Bone marrow (tissue), 2 donors: Measurements from ENCODE around the gene GDF7.

Experiments used
- DNase-seq, 2 donors: peaks; one replicate each; lab custom pipeline; 2025; lab: John Stamatoyannopoulos, UW

Gene GDF7

DNA sequence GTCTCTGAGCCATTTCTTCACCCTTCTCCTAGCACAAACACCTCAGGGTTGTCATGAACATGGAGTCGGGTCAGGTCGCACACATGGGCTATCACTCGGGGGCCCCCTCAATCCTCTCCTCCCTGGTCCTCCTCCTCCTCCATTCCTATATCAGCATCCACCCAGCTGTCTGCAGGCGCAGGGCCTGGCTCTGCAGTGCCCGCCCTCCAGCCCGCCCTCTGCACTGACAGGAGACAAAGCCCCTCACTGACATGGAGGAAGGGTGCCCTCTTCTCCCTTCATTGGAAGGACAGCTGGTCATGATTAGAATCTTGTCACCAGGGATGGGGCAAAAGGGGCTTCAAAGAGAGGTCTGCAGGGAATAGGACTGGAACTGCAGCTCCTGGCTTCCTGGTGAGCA, 37.8 kb upstream of the GDF7 start:
- no peak for DNase-seq

GRCh38 chr2:20629581-20630171, 37.3 kb upstream of the GDF7 start:
- no peak for DNase-seq

DNA sequence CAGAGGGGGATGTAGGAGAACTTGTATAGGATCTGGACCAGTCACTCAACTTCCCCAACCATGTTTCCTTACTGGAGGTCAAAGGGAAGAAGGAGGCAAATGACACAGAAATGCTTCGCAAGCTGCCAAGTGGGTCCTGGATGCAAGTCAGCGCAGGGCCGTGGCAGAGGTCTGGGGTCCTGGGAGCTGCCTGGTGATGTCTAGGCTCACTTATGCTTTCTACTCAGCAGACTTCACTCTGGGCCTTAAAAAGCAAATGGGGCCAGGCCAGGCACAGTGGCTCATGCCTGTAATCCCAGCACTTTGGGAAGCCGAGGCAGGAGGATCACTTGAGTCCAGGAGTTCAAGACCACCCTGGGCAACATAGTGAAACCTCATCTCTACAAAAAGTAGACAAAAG, 36.0 kb upstream of the GDF7 start:
- DNase-seq: no peak

DNA sequence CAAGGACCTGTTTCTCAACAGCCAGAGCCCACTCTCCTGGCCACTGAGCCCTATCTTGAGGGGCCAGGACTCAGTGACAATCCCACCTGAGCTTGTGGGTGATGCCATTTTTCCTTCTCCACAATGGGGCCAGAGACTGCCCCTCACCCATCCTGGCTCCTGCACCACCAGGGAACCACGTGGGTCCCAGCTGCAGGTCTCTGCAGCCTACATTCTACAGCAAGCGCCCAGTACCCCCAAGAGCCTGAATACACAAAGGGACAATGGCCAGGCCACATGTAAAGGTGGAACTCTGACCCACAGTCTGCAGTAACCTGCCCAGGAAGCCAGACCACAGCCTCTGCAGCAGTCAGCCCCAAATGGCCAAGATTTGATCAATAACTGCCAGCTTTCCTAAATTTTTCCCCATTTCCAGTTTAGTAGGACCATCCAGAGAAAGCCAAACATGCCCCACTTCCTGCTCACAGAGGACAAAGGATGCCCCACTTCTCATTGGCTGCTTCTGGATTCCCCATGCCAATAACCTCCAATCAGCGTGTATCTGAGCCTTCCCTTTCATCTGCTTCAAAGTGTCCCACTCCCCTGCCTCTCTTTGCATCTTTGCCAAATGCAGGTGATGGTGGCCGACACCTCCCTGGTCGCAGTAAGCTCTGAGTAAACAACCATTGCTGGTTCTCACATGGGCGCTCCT, 35.2 kb upstream of the GDF7 start:
- no peak for DNase-seq

GRCh38 chr2:20632446-20632990, 34.4 kb upstream of the GDF7 start:
- DNase-seq: no peak

DNA sequence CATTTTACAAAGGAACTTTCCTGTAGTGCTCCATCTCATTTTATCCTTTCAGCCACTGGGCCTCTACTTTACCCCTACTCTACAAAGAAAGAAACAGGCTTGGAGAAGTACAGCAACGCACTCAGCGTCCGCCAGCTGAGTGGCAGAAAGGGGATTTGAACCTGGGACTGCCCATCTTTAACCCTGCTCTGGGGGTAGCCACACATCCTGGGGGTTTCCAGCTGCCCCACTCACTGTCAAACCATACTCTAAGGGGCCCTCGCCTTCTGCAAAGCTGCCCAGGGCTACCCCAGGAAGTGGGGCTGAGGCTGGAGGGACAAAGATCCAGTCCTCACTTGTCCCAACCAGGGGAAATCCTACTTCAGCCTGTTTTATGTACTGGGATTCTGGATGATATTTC, 33.9 kb upstream of the GDF7 start:
- DNase-seq: no peak

DNA sequence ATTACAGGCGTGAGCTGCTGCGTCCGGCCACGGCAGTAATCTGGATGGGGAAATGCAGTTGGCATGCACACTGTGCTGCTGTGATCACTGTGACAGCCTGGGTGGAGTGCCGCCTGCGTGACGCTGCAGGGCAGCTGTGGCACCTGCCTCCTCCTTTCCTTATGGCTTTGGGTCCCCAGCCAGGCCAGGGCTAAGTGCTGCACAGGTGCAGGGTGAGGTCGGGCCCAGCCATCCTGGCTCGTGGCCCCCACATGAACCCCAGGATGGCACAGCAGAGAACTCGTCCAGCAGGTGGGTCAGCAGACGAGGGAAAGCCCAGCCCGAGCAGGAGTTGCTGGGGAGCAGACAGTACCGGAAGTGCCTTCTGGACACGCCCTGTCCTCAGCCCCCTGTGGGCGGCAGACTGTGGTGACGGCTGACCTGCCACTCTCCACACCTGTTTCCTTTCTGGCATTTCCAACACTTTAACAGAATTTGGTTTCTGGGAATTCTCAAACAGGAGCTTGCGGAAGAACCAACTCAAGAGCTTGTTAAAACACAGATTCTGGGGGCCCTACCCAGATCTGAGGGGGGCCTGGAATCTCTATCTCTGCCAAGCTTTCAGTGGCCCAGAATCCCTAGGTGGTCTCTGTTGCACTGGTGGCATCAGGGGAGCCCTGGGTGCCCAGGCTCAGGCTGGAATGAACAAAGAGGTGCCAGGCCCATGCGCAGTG, 33.0 kb upstream of the GDF7 start:
- no peak for DNase-seq

- no peak for DNase-seq
Measured at GRCh38 chr2:20634507-20635112, 32.3 kb upstream of the GDF7 start.

DNA sequence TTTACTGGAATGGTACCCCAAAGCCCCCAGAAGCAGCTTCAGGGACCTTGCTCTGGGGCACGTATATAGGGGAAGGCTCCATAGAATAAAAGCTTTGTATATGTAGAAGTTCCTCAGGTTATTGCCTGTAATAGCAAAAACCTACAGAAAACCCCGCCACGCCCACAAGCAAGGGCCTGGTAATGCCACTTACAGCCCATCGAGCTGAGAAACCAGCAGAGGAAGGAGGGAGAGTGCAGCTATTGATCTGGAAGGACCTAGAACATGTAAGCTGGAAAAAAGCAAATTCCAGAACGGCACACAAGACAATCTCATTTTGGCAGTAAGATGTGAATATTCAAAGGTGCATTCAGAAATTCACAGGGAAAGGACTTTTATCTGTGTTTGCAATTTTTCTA, 31.8 kb upstream of the GDF7 start:
- no peak for DNase-seq

DNA sequence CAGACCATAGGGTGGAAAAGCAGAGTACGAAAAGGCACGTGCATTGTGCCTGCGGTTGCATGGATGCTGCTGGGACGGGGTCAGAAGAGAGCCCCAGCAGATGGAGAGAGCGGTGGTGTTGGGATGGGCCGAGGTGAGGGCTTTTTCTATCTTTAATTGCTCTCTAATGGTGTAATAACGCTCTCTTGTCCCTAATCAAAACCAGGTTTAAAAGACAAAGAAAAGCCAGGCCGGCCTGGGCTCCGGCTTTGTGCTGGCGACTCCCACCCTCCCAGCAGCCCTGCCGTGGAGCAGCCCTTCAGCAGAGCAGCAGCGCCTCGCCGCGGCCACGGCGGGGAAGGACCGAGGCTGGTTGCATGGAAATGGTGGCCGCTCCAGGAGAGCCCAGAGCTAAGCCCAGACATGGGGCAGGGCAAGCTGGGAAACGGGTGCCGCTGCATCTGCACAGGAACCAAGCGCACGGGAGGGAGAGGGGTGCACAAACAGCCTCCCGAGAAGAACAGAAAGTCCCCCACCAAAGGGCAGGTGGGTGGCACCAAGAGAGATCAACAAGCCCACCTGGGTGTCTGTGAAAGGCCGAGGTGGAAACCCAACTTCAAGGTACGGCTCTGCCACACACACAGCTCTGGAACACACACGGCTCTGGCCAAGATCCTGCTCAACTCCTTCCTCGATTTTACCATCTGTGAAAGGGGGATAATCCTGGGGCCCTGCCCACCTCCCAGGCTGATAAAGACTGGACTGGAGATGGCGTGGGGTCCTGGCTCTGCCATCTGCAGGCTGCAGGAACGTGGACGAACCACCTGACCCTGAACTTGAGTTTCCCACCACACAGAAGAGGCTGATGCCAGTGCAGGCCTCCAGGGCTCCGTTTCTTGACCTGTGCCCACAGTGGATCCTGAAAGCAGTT, 31.0 kb upstream of the GDF7 start:
- DNase-seq: peak; percentile 11 to 16

DNA sequence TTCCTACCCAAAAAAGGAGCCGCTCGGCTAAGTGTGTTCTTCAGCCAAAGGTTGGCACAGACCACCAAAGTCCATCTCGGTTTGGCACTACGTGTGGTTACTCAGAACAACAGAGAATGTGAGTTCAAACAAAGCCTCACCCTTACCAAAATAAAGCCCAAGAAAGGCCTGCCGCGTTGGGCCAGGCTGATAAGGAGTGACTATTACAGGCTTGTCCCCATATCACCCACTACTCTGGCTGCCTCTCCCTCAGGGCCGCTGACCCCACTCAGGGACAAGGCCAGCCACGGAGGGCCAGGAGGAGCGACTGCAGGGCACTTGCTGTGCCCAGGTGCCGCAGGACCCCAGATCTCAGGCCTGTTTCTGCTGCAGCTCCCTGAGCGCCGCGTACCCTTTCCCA, 29.8 kb upstream of the GDF7 start:
- DNase-seq: no peak

DNA sequence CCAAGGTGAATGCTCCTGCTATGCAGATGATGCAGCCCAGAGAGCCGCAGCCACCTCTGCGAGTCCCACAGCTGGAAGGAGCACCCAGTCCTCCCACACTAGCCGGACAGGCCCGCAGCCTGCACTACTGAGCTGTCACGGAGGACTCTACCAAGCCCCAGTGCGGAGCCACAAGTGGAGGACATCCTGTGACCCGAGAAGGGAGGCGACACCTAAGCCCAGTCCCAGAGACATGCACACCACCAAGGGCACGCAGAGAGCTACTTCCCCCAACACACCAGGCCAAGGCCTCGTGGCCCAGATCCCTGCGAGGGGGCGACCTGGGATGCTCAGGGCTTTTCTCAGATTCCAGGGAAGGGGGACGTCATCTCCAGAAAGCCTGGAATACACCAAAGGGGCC, 28.9 kb upstream of the GDF7 start:
- no peak for DNase-seq

GRCh38 chr2:20638646-20639430, 28.1 kb upstream of the GDF7 start:
- no peak for DNase-seq

GRCh38 chr2:20640411-20641122, 26.4 kb upstream of the GDF7 start:
- DNase-seq: no peak

- no peak for DNase-seq
Measured at GRCh38 chr2:20641123-20641985, 25.6 kb upstream of the GDF7 start.

DNA sequence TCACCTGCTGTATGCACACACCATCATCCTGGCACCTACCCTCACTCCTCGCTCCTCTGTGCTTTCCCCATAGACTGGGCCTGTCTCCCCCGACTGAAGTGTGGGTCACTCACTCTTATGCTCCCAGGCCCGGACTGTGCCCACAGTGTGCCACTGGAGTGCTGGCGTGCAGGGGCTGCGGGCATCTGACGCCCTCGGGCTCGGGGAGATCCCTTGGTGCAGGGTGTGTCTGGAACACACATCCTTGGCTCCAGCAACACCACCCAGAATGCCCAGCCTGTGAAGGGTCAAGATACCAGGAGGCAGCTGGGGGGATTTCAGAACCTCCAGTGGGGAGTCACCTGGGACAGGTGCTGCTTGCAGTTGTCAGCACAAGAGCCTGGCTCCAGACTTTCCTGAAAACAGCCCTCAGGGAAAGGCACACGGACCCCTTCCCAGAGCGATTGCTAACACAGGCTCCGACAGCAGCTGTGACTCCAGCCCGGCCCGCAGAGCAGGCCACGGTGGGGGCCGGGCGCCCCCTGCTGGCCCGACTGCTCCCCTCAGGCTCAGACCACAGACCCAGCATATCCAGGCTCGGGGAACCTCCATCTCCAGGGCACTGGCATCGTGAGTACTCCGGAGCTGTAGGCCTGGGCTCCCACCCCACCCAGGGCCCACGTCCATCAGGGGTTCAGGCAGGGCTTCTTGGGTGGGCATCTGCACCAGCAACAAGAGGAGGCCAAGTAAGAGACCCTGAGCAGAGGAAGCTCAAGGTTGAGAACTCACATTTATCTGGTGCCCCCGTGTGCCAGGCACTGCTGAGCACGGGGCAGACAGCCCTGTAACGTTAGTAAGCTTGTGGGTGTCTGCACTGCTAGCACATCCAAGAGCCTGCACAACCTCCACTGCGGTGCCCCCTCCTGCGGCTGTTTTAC, 24.6 kb upstream of the GDF7 start:
- peak; percentile 36 to 38 for DNase-seq

- no peak for DNase-seq
Measured at GRCh38 chr2:20643060-20643459, 23.9 kb upstream of the GDF7 start.

DNA sequence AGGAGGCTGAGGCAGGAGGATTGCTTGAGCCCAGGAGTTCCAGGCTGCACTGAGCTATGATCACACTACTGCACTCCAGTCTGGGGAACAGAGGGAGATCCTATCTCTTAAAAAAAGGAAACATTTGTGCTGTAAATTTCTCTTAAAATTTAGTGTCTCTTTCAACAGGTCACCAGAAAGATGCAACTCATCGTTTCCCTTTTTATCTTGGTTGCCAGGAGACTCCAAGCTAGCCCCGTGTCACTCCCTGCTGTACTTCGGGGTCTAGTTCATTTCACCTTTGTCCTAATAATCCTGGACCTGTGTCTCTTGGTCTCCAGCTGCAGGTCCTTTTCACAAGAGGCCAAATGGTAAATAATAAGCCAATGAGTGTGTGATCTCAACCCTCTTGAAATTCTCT, 23.1 kb upstream of the GDF7 start:
- no peak for DNase-seq
